Measurements from ENCODE around the gene GEN1.

The GEN1 gene

DNA sequence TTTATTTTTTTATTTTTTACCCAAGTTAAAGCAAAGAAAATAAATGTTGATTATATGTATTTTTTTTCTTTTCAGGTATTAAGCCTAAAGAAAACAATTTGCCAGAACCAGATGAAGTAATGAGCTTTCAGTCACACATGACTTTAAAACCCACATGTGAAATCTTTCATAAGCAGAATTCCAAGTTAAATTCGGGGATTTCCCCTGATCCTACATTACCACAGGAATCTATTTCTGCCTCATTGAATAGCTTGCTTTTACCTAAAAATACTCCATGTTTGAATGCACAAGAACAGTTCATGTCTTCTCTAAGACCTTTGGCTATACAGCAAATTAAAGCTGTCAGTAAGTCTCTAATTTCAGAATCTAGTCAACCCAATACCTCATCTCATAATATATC lies 26.6 kb downstream of the GEN1 start:
- TF ChIP-seq EZH2 (IDR thresholded peaks at IDR 0.05; ENCODE audit: borderline replicate concordance, low read length) = no peak
- TF ChIP-seq, protein P1, sequence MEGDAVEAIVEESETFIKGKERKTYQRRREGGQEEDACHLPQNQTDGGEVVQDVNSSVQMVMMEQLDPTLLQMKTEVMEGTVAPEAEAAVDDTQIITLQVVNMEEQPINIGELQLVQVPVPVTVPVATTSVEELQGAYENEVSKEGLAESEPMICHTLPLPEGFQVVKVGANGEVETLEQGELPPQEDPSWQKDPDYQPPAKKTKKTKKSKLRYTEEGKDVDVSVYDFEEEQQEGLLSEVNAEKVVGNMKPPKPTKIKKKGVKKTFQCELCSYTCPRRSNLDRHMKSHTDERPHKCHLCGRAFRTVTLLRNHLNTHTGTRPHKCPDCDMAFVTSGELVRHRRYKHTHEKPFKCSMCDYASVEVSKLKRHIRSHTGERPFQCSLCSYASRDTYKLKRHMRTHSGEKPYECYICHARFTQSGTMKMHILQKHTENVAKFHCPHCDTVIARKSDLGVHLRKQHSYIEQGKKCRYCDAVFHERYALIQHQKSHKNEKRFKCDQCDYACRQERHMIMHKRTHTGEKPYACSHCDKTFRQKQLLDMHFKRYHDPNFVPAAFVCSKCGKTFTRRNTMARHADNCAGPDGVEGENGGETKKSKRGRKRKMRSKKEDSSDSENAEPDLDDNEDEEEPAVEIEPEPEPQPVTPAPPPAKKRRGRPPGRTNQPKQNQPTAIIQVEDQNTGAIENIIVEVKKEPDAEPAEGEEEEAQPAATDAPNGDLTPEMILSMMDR (IDR thresholded peaks at IDR 0.05; ENCODE audit: low read length) = no peak
- no peak overlapping the region for H3K27ac ChIP-seq (ENCODE audit: low read depth, low read length, poor library complexity, severe bottlenecking)
- H3K79me2 ChIP-seq (ENCODE audit: insufficient read depth, low read length) = no peaks in the 10 kb centered on the region
- no peaks in the 10 kb centered on the region for H3K9me2 ChIP-seq (ENCODE audit: low read depth, low read length)
- H3K36me3 ChIP-seq (ENCODE audit: insufficient read depth, low read length) = peaks cover 65% of the 10 kb centered on the region
- no peak overlapping the region for H3K9ac ChIP-seq (ENCODE audit: low read length)
- H3F3A ChIP-seq (ENCODE audit: insufficient read depth, low read length) = no peaks in the 10 kb centered on the region
- H3K4me1 ChIP-seq (ENCODE audit: insufficient read depth, low read length, severe bottlenecking) = no peaks in the 10 kb centered on the region
- H2AFZ ChIP-seq (ENCODE audit: low read length) = no peak overlapping the region
- no peaks in the 10 kb centered on the region for H3K27me3 ChIP-seq (ENCODE audit: insufficient read depth, low read length)
- no peaks in the 10 kb centered on the region for H4K20me1 ChIP-seq (ENCODE audit: insufficient read depth, low read length)
- H3K4me2 ChIP-seq (ENCODE audit: low read length) = no peak overlapping the region
- no peak overlapping the region for H3K4me3 ChIP-seq (ENCODE audit: low read depth, low read length, poor library complexity, severe bottlenecking)
- no peaks in the 10 kb centered on the region for H3K9me3 ChIP-seq (ENCODE audit: low read length)

DNA sequence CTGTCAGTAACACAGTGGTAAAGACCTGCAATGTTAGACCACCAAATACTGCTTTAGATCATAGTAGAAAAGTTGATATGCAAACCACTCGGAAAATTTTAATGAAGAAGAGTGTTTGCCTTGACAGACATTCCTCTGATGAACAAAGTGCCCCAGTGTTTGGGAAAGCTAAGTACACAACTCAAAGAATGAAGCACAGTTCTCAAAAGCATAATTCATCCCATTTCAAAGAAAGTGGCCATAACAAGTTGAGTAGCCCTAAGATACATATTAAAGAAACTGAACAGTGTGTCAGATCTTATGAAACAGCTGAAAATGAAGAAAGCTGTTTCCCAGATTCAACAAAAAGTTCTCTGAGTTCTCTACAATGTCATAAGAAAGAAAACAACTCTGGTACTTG lies 27.5 kb downstream of the GEN1 start:
- H3F3A ChIP-seq (ENCODE audit: insufficient read depth, low read length) = no peaks in the 10 kb centered on the region
- no peak overlapping the region for H3K4me3 ChIP-seq (ENCODE audit: low read depth, low read length, poor library complexity, severe bottlenecking)
- no peaks in the 10 kb centered on the region for H3K4me1 ChIP-seq (ENCODE audit: insufficient read depth, low read length, severe bottlenecking)
- H3K9me3 ChIP-seq (ENCODE audit: low read length) = no peaks in the 10 kb centered on the region
- no peaks in the 10 kb centered on the region for H3K79me2 ChIP-seq (ENCODE audit: insufficient read depth, low read length)
- no peaks in the 10 kb centered on the region for H3K9me2 ChIP-seq (ENCODE audit: low read depth, low read length)
- peaks cover 58% of the 10 kb centered on the region for H3K36me3 ChIP-seq (ENCODE audit: insufficient read depth, low read length)
- TF ChIP-seq, protein P1 (IDR thresholded peaks at IDR 0.05; ENCODE audit: low read length) = no peak
- TF ChIP-seq EZH2 (IDR thresholded peaks at IDR 0.05; ENCODE audit: borderline replicate concordance, low read length) = no peak
- H3K4me2 ChIP-seq (ENCODE audit: low read length) = no peak overlapping the region
- H2AFZ ChIP-seq (ENCODE audit: low read length) = no peak overlapping the region
- H4K20me1 ChIP-seq (ENCODE audit: insufficient read depth, low read length) = no peaks in the 10 kb centered on the region
- H3K27me3 ChIP-seq (ENCODE audit: insufficient read depth, low read length) = no peaks in the 10 kb centered on the region
- no peak overlapping the region for H3K27ac ChIP-seq (ENCODE audit: low read depth, low read length, poor library complexity, severe bottlenecking)
- H3K9ac ChIP-seq (ENCODE audit: low read length) = no peak overlapping the region

DNA sequence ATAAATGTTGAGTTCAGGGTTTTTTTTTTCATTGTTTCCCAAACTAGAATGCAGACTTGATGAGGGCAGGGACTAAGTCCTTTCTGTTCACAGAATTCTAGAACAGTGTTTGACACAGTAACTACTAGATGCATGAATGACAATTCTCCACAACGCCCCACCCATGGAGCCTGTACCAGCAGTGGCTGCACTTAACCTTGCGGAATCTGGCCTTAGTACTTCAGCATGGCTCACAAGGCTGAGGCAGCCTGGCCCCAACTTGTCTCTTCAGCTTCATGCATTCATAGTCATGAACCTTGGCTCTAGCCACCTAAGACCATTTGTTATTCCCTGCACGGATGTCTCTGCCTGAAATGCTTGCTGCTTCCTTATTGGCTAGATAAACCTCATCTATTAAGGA lies 32.8 kb downstream of the GEN1 start:
- Histone ChIP-seq H3K27me3 (ENCODE audit: insufficient read depth, low read length) (no peaks in the 10 kb centered on the region), H3K4me3 (ENCODE audit: low read depth, low read length, poor library complexity, severe bottlenecking) (no peak overlapping the region), H3K79me2 (ENCODE audit: insufficient read depth, low read length) (no peaks in the 10 kb centered on the region), H3K27ac (ENCODE audit: low read depth, low read length, poor library complexity, severe bottlenecking) (no peak overlapping the region), H4K20me1 (ENCODE audit: insufficient read depth, low read length) (no peaks in the 10 kb centered on the region), H3K4me1 (ENCODE audit: insufficient read depth, low read length, severe bottlenecking) (no peaks in the 10 kb centered on the region), H3K9me2 (ENCODE audit: low read depth, low read length) (no peaks in the 10 kb centered on the region), H3K36me3 (ENCODE audit: insufficient read depth, low read length) (peaks cover 10% of the 10 kb centered on the region), H3K9ac (ENCODE audit: low read length) (no peak overlapping the region), H3F3A (ENCODE audit: insufficient read depth, low read length) (no peaks in the 10 kb centered on the region), H2AFZ (ENCODE audit: low read length) (no peak overlapping the region), H3K9me3 (ENCODE audit: low read length) (no peaks in the 10 kb centered on the region), H3K4me2 (ENCODE audit: low read length) (no peak overlapping the region)
- TF ChIP-seq, protein P1 (IDR thresholded peaks at IDR 0.05; ENCODE audit: low read length) = no peak
- no peak for TF ChIP-seq EZH2 (IDR thresholded peaks at IDR 0.05; ENCODE audit: borderline replicate concordance, low read length)

All from OCI-LY1 (cell line).